ENCODE data around the gene TSPAN31.
"Not testable (repeated sequence)": the region's sequence is repeated elsewhere in the genome, so short reads cannot be mapped to it uniquely, and the experiment has no call there.

TSPAN31 gene

GRCh38 chr12:57720606-57721595 lies 23.9 kb upstream of the TSPAN31 start:
- no peak for DNase-seq
- in situ Hi-C loops (cut with HindIII; ENCODE audit: low pct_ligation_motif_present, low pct_unique_long_range_greater_than_20kb, low sequenced_read_pairs), result no loop called here

GRCh38 chr12:57721846-57722608 lies 22.8 kb upstream of the TSPAN31 start:
- in situ Hi-C loops (cut with HindIII; ENCODE audit: low pct_ligation_motif_present, low pct_unique_long_range_greater_than_20kb, low sequenced_read_pairs), result not testable (repeated sequence)

GRCh38 chr12:57722716-57723629 lies 21.9 kb upstream of the TSPAN31 start:
- in situ Hi-C loops (cut with HindIII; ENCODE audit: low pct_ligation_motif_present, low pct_unique_long_range_greater_than_20kb, low sequenced_read_pairs), result no loop called here
- no peak for DNase-seq

More at GRCh38 chr12:57721846-57722608, 22.8 kb upstream of the TSPAN31 start:
- DNase-seq, result not testable (repeated sequence)

- DNase-seq, result no peak
- in situ Hi-C loops (cut with HindIII; ENCODE audit: low pct_ligation_motif_present, low pct_unique_long_range_greater_than_20kb, low sequenced_read_pairs), result no loop called here
Measured at GRCh38 chr12:57723630-57723962, 21.2 kb upstream of the TSPAN31 start.

GRCh38 chr12:57724003-57724935 lies 20.6 kb upstream of the TSPAN31 start:
- no peak for DNase-seq
- in situ Hi-C loops (cut with HindIII; ENCODE audit: low pct_ligation_motif_present, low pct_unique_long_range_greater_than_20kb, low sequenced_read_pairs), result no loop called here

GRCh38 chr12:57724936-57725740 lies 19.7 kb upstream of the TSPAN31 start:
- in situ Hi-C loops (cut with HindIII; ENCODE audit: low pct_ligation_motif_present, low pct_unique_long_range_greater_than_20kb, low sequenced_read_pairs), result no loop called here
- no peak for DNase-seq

GRCh38 chr12:57725851-57726150 lies 19.0 kb upstream of the TSPAN31 start:
- DNase-seq, result no peak
- in situ Hi-C loops (cut with HindIII; ENCODE audit: low pct_ligation_motif_present, low pct_unique_long_range_greater_than_20kb, low sequenced_read_pairs), result no loop called here

GRCh38 chr12:57726151-57726883 lies 18.5 kb upstream of the TSPAN31 start:
- in situ Hi-C loops (cut with HindIII; ENCODE audit: low pct_ligation_motif_present, low pct_unique_long_range_greater_than_20kb, low sequenced_read_pairs), result no loop called here
- DNase-seq, result peak; percentile 96

GRCh38 chr12:57726884-57727757 lies 17.7 kb upstream of the TSPAN31 start:
- DNase-seq, result peak; percentile 52
- in situ Hi-C loops (cut with HindIII; ENCODE audit: low pct_ligation_motif_present, low pct_unique_long_range_greater_than_20kb, low sequenced_read_pairs), result no loop called here

- DNase-seq, result peak; percentile 39
- in situ Hi-C loops (cut with HindIII; ENCODE audit: low pct_ligation_motif_present, low pct_unique_long_range_greater_than_20kb, low sequenced_read_pairs), result no loop called here
Measured at GRCh38 chr12:57727758-57728395, 17.0 kb upstream of the TSPAN31 start.

- no peak for DNase-seq
- in situ Hi-C loops (cut with HindIII; ENCODE audit: low pct_ligation_motif_present, low pct_unique_long_range_greater_than_20kb, low sequenced_read_pairs), result no loop called here
Measured at GRCh38 chr12:57729321-57729844, 15.5 kb upstream of the TSPAN31 start.

- in situ Hi-C loops (cut with HindIII; ENCODE audit: low pct_ligation_motif_present, low pct_unique_long_range_greater_than_20kb, low sequenced_read_pairs), result no loop called here
Measured at GRCh38 chr12:57730336-57731067, 14.3 kb upstream of the TSPAN31 start.

GRCh38 chr12:57731411-57732080 lies 13.3 kb upstream of the TSPAN31 start:
- no peak for DNase-seq
- in situ Hi-C loops (cut with HindIII; ENCODE audit: low pct_ligation_motif_present, low pct_unique_long_range_greater_than_20kb, low sequenced_read_pairs), result no loop called here

More at GRCh38 chr12:57730336-57731067, 14.3 kb upstream of the TSPAN31 start:
- no peak for DNase-seq

GRCh38 chr12:57732270-57732669 lies 12.6 kb upstream of the TSPAN31 start:
- in situ Hi-C loops (cut with HindIII; ENCODE audit: low pct_ligation_motif_present, low pct_unique_long_range_greater_than_20kb, low sequenced_read_pairs), result no loop called here
- DNase-seq, result no peak

All from ACHN (cell line).